ENCODE data around the gene SOX13.

GRCh38 chr1:204076891-204077290, 4.0 kb downstream of the SOX13 start:
- TF ChIP-seq EZH2 (IDR thresholded peaks at IDR 0.05) = no peak
- no peak for TF ChIP-seq POLR2AphosphoS5 (IDR thresholded peaks at IDR 0.05; ENCODE audit: borderline replicate concordance, low read depth, low read length)
